ENCODE data around the gene TFF3. TPM values are rescaled to one million over a fixed set of nuclear protein-coding genes. Genes with fewer than 3 reads are reported as not detected.

The TFF3 gene
- total and polyA plus RNA-seq, 7 donors: 14.3 to 7,065 (median 45.1) TPM

- no peaks in the 10 kb centered on the region for H3K36me3 ChIP-seq
- no peak overlapping the region for H3K27ac ChIP-seq
- H3K9me3 ChIP-seq: no peaks in the 10 kb centered on the region
- no peak for TF ChIP-seq CTCF (IDR thresholded peaks at IDR 0.05)
- TF ChIP-seq POLR2A (IDR thresholded peaks at IDR 0.05): no peak
- TF ChIP-seq POLR2AphosphoS5 (IDR thresholded peaks at IDR 0.05): no peak
- no peak for TF ChIP-seq EP300 (IDR thresholded peaks at IDR 0.05)
- no peak for DNase-seq
- intact Hi-C loops (cut with DNase I): no loop called here
- peaks cover 0 to 13% (median 0%) of the 10 kb centered on the region in 3 donors for H3K27me3 ChIP-seq
- no peak overlapping the region for H3K4me3 ChIP-seq
- no peaks in the 10 kb centered on the region for H3K4me1 ChIP-seq
- 92 to 95% methylated on average over 9 of the region's 9 CpGs for WGBS, 2 donors
These were observed 31.2 kb upstream of the TFF3 start for GRCh38 chr21:42346441-42346840.

GRCh38 chr21:42344631-42345030, 29.4 kb upstream of the TFF3 start:
- Histone ChIP-seq H3K9me3 (no peaks in the 10 kb centered on the region), H3K36me3 (no peaks in the 10 kb centered on the region), H3K4me3 (no peak overlapping the region), H3K27ac (no peak overlapping the region), H3K27me3 (peaks cover 0 to 13% (median 0%) of the 10 kb centered on the region in 3 donors), H3K4me1 (no peaks in the 10 kb centered on the region)
- TF ChIP-seq CTCF (IDR thresholded peaks at IDR 0.05) (no peak), POLR2AphosphoS5 (IDR thresholded peaks at IDR 0.05) (no peak), EP300 (IDR thresholded peaks at IDR 0.05) (no peak), POLR2A (IDR thresholded peaks at IDR 0.05) (no peak)
- 87 to 88% methylated on average over 4 of the region's 4 CpGs for WGBS, 2 donors
- DNase-seq: no peak
- intact Hi-C loops (cut with DNase I): no loop called here

GRCh38 chr21:42343963-42344510, 28.8 kb upstream of the TFF3 start:
- intact Hi-C loops (cut with DNase I): no loop called here
- Histone ChIP-seq H3K9me3 (no peaks in the 10 kb centered on the region), H3K36me3 (no peaks in the 10 kb centered on the region), H3K4me3 (no peak overlapping the region), H3K27me3 (peaks cover 0 to 10% (median 0%) of the 10 kb centered on the region in 3 donors), H3K27ac (no peak overlapping the region), H3K4me1 (no peaks in the 10 kb centered on the region)
- DNase-seq: no peak
- TF ChIP-seq POLR2AphosphoS5 (IDR thresholded peaks at IDR 0.05): no peak
- no peak for TF ChIP-seq CTCF (IDR thresholded peaks at IDR 0.05)
- TF ChIP-seq EP300 (IDR thresholded peaks at IDR 0.05): no peak
- no peak for TF ChIP-seq POLR2A (IDR thresholded peaks at IDR 0.05)
- WGBS, 2 donors: 91 to 96% methylated on average over 11 of the region's 11 CpGs

GRCh38 chr21:42343556-42343955, 28.3 kb upstream of the TFF3 start:
- no peak for TF ChIP-seq POLR2AphosphoS5 (IDR thresholded peaks at IDR 0.05)
- Histone ChIP-seq H3K4me1 (no peaks in the 10 kb centered on the region), H3K27me3 (peaks cover 0 to 6% (median 0%) of the 10 kb centered on the region in 3 donors), H3K36me3 (no peaks in the 10 kb centered on the region), H3K4me3 (no peak overlapping the region), H3K27ac (no peak overlapping the region), H3K9me3 (no peaks in the 10 kb centered on the region)
- intact Hi-C loops (cut with DNase I): no loop called here
- WGBS, 2 donors: 92 to 94% methylated on average over 6 of the region's 6 CpGs
- DNase-seq: no peak

- no peak overlapping the region for H3K4me3 ChIP-seq
- peaks cover 0 to 3% (median 0%) of the 10 kb centered on the region in 4 donors for H3K4me1 ChIP-seq
- H3K9me3 ChIP-seq: no peaks in the 10 kb centered on the region
- DNase-seq: no peak
- TF ChIP-seq POLR2A (IDR thresholded peaks at IDR 0.05): no peak
- no peak for TF ChIP-seq CTCF (IDR thresholded peaks at IDR 0.05)
- no peak for TF ChIP-seq POLR2AphosphoS5 (IDR thresholded peaks at IDR 0.05)
- TF ChIP-seq EP300 (IDR thresholded peaks at IDR 0.05): no peak
- 84 to 90% methylated on average over 10 of the region's 10 CpGs for WGBS, 2 donors
- peaks cover 0 to 2% (median 0%) of the 10 kb centered on the region in 3 donors for H3K27me3 ChIP-seq
- intact Hi-C loops (cut with DNase I): no loop called here
- no peaks in the 10 kb centered on the region for H3K36me3 ChIP-seq
- H3K27ac ChIP-seq: no peak overlapping the region
These were observed 27.9 kb upstream of the TFF3 start for GRCh38 chr21:42343101-42343500.
